Measurements from ENCODE around the gene TAF5L.

DNA sequence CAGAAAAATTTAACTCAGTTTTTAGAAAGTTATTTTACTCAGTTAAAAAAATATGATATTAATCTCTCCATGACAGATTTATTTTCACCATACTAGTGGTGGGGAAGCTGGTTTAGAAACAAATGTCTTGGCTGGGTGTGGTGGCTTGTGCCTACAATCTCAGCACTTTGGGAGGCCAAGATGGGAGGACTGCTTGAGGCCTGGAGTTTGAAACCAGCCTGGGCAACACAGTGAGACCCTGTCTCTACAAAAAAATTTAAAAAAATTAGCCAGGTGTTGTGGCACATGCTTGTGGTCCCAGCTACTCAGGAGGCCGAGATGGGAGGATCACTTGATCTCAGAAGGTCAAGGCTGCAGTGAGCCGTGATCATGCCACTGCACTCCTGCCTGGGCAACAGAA is 17.3 kb downstream of the TAF5L start:
- TF ChIP-seq, protein P1, sequence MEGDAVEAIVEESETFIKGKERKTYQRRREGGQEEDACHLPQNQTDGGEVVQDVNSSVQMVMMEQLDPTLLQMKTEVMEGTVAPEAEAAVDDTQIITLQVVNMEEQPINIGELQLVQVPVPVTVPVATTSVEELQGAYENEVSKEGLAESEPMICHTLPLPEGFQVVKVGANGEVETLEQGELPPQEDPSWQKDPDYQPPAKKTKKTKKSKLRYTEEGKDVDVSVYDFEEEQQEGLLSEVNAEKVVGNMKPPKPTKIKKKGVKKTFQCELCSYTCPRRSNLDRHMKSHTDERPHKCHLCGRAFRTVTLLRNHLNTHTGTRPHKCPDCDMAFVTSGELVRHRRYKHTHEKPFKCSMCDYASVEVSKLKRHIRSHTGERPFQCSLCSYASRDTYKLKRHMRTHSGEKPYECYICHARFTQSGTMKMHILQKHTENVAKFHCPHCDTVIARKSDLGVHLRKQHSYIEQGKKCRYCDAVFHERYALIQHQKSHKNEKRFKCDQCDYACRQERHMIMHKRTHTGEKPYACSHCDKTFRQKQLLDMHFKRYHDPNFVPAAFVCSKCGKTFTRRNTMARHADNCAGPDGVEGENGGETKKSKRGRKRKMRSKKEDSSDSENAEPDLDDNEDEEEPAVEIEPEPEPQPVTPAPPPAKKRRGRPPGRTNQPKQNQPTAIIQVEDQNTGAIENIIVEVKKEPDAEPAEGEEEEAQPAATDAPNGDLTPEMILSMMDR (conservative IDR thresholded peaks at IDR 0.05; ENCODE audit: low read depth, low read length): no peak
- TF ChIP-seq POLR2A (IDR thresholded peaks at IDR 0.05; ENCODE audit: low read depth, low read length) (no peak), MAZ (IDR thresholded peaks at IDR 0.05; ENCODE audit: borderline replicate concordance, low read depth, low read length) (no peak), MXI1 (IDR thresholded peaks at IDR 0.05; ENCODE audit: borderline replicate concordance, low read depth, low read length) (no peak), MAFK (IDR thresholded peaks at IDR 0.05; ENCODE audit: low read depth, low read length) (no peak), RCOR1 (IDR thresholded peaks at IDR 0.05; ENCODE audit: insufficient replicate concordance, low read length) (no peak), BHLHE40 (IDR thresholded peaks at IDR 0.05; ENCODE audit: low read depth, low read length) (no peak), SMC3 (IDR thresholded peaks at IDR 0.05; ENCODE audit: low read depth, low read length) (no peak), NFE2L2 (IDR thresholded peaks at IDR 0.05; ENCODE audit: low read depth, low read length) (no peak), RAD21 (IDR thresholded peaks at IDR 0.05; ENCODE audit: low read length) (no peak)
- TF ChIP-seq, protein P2, sequence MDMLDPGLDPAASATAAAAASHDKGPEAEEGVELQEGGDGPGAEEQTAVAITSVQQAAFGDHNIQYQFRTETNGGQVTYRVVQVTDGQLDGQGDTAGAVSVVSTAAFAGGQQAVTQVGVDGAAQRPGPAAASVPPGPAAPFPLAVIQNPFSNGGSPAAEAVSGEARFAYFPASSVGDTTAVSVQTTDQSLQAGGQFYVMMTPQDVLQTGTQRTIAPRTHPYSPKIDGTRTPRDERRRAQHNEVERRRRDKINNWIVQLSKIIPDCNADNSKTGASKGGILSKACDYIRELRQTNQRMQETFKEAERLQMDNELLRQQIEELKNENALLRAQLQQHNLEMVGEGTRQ (IDR thresholded peaks at IDR 0.05; ENCODE audit: low read depth, low read length): no peak
